ENCODE data around the gene MTRR.
"Not testable (repeated sequence)": the region's sequence is repeated elsewhere in the genome, so short reads cannot be mapped to it uniquely, and the experiment has no call there.

The MTRR gene

DNA sequence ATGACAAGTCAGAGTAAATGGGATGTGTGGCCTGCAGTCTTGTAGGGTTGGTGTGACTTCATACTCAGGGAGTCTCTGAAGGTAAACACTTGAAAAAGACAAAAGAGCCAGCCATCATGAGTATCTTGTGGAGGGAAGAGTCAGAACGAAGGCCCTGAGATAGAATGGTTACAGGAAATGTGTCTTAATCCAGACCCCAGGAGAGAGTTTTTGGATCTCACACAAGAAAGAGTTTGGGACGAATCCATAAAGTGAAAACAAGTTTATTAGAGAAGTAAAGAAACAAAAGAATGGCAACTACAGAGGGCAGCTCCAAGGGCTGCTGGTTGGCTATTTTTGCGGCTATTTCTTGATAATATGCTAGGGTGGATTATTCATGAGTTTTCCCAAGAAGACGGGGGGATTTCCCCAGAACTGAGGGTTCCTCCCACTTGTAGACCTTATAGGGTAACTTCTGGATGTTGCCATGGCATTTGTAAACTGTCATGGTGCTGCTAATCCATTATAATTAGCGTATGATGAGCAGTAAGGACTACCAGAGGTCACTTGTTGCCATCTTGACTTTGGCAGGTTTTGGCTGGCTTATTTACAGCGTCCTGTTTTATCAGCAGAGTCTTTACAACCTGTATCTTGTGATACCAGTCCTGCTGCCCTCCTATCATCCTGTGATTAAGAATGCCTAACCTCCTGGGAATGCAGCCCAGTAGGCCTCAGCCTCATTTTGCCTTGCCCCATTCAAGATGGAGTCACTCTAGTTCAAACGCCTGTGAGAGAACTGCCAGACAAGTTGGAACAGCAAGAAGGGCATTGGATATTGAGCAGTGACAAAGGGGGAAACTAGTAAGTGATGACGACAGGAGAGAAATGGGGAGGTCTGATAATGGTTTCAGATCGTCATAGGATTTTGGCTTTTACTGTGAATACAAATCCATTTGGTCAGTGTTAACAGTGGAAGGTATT, 34.0 kb downstream of the MTRR start:
- DNase-seq, result no peak

DNA sequence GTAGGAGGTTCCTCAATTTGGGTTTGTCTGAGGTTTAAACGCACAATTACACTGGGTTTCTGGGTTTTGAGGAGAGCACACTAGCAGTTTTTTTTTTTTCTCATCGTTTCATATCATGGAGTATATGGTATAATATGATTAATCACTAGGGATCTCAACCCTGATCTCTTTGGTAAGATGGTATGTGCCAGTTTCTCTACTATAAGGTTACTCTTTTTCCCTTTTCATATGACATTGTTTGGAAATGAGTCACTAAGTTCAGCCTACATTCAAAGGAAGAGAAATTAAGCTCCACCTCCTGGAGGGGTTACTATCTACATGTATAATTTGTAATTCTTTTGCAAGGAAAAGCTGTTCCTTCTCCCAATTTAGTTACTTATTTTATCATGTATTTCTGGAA, 35.2 kb downstream of the MTRR start:
- DNase-seq, result no peak

DNA sequence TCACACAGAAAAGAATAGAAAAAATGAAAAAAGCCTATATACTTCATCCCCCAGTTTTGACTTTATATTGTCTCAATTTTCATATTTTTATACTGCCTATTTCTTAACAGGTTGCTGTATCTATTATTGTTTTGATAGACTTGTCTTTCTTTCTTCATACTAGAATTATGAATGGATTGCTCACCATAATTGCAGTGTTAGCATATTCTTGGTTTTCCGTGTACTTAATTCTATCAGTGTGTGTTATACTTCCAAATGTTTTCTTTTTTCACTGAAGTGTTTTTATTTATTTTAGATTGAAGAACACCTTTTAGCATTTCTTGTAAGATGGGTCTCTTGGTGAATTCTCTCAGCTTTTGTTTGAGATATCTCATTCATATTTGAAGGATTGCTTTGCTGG, 38.7 kb downstream of the MTRR start:
- DNase-seq, result no peak

DNA sequence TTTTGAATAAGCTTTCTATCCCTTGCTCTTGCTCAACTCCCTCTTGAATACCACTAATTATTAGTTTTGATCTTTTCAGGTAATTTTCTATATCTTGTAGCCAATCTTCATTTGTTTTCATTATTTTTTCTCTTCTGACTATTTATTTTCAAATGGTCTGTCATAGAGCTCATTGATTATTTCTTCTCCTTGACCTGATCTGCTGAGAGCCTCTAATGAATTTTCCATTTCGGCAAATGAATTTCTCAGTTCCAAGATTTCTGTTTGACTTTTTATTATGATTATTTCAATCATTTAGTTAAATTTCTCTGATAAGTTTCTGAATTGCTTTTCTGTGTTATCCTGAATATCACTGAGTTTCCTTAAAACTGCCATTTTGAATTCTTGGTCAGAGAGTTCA, 39.4 kb downstream of the MTRR start:
- no peak for DNase-seq

DNA sequence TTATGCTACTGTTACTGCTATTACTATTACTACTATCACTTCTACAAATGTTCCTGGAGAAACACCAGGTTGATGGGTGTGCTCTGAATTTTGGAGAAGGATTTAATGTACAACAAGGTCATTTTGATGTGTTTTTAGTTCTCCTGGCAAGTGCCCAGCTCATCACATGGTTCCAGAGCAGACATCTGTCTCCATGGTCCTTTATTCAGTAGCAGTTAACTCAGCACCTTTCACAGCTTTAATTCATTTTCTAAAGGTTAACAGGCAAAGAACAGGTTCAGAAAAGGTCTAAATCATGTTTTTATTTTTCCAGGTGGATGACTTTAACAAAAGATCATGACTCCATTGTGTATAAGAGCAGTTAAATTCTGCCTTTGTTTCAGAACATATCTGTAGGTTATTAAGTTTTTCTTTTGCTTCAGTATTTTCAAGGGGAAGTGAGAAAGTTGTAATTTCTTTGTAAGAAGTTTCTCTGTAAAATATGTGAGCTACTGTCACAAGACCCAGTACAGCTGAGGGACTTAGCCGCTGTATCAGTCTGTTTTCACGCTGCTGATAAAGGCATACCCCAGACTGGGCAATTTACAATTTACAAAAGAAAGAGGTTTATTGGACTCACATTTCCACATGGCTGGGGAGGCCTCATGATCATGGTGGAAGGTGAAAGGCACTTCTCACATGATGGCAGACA, 41.9 kb downstream of the MTRR start:
- DNase-seq, result no peak

- DNase-seq, result not testable (repeated sequence)
Measured at GRCh38 chr5:7911429-7911771, 42.5 kb downstream of the MTRR start.

DNA sequence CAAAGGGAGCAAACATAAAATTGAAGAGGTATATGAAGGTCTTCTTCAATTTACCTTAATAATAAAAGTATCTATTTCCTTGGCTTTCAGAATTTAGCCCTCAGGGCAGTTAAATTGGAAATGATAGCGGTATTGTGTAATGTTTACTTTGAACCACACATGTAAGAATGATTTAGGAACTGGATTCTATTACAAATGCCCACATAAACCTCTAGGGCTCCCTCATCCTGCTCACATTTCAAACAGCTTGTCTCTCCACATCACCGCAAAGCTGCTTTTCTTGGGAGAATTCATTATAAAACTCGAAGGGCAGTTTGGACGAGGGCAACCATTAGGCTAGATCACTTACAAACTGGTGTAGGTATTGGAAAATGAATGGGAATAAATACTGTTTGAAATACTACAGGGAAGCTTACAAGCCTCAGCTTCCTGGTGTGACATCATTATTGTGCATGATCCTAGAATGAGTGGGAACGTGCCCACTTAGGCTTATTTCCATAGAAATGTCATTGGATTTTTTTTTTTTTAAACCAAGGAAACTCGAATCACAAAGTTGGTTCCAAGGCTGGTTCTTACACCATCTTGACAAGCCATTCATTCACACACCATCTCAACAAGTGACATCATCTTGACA, 47.3 kb downstream of the MTRR start:
- no peak for DNase-seq

GRCh38 chr5:7917130-7918123, 48.5 kb downstream of the MTRR start:
- DNase-seq, result no peak

DNA sequence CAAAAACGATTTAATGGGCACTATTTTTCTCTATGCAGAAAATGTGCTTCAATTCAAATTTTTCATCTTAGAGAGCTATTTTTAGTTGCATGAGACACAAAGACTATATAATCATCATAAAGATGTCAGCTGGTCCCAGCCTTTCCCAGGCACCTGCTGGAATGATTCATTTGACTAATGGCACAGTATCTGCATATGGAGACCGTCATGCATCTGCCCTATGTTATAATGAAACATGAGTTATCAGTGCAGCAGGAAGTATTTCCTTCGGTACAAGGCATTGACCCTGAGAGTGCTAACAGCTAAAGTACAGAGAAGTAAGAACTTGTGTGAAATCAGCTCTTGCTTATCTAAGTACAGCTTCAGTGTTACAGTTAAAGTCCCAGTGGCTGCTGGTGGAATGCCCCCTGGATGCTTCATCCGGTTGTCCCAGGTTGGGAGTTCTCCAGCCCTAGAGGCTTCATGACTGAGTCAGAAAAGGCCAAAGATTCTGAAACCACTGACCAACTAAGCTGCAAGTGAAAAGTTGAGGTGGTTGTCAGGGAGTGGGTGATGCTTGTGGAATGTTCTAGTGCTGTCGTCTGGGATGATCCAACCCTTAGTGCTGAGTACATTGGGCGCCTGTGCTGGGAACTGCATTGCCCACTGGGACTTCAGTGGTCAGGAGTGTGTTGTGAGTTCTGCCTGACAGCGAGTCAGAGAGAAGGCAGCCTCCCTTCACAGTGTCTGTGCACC, 57.2 kb downstream of the MTRR start:
- DNase-seq, result no peak

- DNase-seq, result no peak
Measured at GRCh38 chr5:7926720-7927119, 57.8 kb downstream of the MTRR start.

GRCh38 chr5:7927466-7928375, 58.8 kb downstream of the MTRR start:
- peak; percentile 73 for DNase-seq

DNA sequence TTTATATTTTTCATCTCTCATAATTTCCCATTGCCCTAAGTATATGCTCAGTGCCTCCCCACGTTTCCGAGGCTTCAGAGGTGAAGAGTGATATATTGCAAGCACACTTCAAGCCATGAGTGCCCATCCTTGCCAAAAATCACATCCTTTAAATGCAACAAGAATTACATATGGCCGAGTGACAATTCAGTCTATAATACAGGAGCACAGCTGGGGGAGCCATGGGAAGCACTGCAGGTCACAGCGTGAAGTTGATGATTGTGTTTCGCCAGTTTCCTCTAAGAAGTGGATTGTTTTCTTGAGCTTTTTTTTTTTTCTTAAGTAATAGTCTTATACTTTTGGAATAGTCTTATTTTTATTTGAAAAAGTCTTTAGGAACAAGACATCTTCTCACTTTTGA, 61.1 kb downstream of the MTRR start:
- DNase-seq, result no peak

- DNase-seq, result peak; percentile 25
Measured at GRCh38 chr5:7941692-7942091, 72.7 kb downstream of the MTRR start.

GRCh38 chr5:7947301-7947700, 78.4 kb downstream of the MTRR start:
- DNase-seq, result no peak
